Central memory CD4-positive, alpha-beta T cell (primary cell): ENCODE data around the gene RBM17.
A peak's percentile ranks its signal among the peaks of the same experiment; 100 is the strongest.
"Not testable (repeated sequence)": the region's sequence is repeated elsewhere in the genome, so short reads cannot be mapped to it uniquely, and the experiment has no call there.

Experiments
- DNase-seq: peaks from one replicate; pipeline ENCODE4 v3.0.0; 2022

Gene RBM17

GRCh38 chr10:6056411-6057135 is 32.3 kb upstream of the RBM17 start:
- no peak for DNase-seq

GRCh38 chr10:6058682-6059475 is 30.0 kb upstream of the RBM17 start:
- no peak for DNase-seq

DNA sequence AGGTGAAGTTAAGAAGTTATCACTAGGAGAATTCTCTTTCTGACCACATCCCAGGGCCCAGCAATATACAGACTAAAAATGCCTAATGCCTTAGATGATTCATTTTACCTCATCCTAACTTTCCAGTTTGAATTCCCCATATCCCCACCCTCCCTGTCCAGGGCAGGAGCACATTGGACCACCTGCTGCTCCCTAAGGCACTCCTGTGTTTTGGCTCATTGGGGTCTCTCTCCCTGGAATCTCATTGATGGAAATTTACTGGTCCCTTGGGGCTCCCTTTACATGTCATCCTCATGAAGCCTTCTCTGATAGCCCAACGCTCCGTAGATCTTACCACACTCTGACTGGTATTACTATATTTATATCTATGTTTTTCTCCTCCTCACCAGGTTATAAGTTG is 29.3 kb upstream of the RBM17 start:
- DNase-seq: no peak

DNA sequence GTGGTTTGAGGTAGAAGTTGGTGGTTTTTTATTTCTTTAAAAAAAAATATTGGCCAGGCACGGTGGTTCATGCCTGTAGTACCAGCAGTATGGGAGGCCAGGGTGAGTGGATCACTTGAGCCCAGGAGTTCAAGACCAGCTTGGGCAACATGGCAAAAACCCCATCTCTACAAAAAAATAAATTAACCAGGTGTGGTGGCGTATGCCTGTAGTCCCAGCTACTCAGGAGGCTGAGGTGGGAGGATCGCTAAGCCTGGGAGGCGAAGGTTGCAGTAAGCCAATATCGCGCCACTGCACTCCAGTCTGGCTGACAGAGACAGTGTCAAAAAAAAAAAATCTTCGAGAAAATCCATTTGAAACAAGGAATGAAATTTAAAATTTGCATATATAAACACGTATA is 27.8 kb upstream of the RBM17 start:
- no peak for DNase-seq

- DNase-seq: peak; percentile 74
Observed at GRCh38 chr10:6062101-6062771, 26.6 kb upstream of the RBM17 start, which contains the start of gene IL2RA. Gene IL2RA (minus strand): TSS chr10:6062367. CDS start chr10:6062151, 216 bp downstream.

DNA sequence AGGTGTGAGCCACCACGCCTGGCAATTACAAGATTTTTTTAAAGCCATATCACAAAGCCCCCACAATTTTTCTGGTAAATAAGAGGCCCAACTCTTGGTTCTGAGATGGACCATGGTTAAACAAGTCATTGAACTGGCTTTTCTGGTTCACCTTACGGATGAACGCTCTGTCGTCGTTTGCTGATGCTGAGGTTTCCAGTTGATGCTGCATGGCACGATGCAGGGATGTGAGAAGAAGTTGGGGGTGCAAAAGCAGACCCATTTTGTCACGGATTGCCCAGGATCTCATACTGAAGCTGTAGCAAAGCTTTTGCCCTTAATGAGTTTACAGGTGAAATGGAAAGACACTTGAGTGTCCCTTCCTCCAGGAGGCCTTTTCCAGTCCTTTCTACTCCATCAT is 24.7 kb upstream of the RBM17 start:
- DNase-seq: no peak

GRCh38 chr10:6064726-6065125 is 24.1 kb upstream of the RBM17 start:
- DNase-seq: not testable (repeated sequence)

DNA sequence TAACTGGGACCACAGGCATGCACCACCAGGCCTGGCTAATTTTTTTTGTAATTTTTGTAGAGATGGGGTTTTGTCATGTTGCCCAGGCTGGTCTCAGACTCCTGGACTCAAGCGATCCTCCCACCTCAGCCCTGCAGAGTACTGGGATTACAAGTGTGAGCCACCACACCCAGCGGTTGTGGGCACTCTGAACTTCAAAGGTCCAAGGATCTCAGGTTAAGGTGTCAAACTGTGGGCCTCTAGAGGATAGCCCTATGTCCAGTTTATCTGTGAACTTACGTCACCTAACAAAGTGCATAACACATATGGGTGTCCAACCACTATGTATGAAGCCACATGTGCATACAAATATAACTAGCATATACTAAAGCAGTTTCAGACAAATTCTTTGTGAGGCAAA is 23.4 kb upstream of the RBM17 start:
- DNase-seq: no peak

GRCh38 chr10:6065835-6066234 is 23.0 kb upstream of the RBM17 start:
- no peak for DNase-seq

- no peak for DNase-seq
Observed at GRCh38 chr10:6067457-6067856, 21.4 kb upstream of the RBM17 start.

DNA sequence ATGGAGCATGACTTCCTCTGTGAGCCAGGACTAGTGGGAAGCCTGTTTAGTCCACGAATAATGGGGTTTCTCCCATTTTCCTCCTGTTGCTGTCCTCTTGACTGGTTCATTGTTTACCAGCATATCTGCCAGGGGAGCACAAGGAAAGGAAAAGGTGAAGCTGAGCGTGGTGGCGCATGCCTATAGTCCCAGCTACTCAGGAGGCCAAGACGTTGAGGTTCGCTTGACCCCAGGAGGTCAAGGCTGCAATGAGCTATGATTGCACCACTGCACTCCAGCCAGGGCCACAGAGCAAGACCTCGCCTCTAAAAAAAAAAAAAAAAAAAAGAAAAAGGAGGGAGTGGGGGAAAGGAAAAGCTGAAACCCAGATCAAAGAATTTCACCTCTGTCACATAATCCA is 20.8 kb upstream of the RBM17 start:
- DNase-seq: no peak

DNA sequence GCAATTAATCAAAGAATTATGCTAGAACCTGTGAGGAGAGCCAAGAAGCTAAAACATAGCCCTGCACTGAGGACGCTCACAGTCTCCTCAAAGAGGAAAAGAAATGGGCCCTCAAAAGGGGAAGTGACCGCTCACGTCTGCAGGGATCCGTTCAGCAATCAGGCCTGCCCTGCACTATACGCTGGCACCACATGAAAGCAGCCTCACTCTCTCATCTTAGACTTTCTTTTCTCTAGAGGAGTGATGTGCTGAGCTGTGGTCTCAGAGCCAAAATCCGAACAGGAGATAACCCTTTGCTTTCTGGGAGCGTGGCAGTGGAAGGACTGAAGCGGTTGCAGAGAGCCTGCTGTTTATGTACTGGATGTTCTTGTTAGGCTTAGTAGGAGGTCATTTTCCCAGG is 20.4 kb upstream of the RBM17 start:
- peak; percentile 60 for DNase-seq

- no peak for DNase-seq
Observed at GRCh38 chr10:6069081-6069931, 19.5 kb upstream of the RBM17 start.

- DNase-seq: no peak
Observed at GRCh38 chr10:6070660-6071059, 18.2 kb upstream of the RBM17 start.

DNA sequence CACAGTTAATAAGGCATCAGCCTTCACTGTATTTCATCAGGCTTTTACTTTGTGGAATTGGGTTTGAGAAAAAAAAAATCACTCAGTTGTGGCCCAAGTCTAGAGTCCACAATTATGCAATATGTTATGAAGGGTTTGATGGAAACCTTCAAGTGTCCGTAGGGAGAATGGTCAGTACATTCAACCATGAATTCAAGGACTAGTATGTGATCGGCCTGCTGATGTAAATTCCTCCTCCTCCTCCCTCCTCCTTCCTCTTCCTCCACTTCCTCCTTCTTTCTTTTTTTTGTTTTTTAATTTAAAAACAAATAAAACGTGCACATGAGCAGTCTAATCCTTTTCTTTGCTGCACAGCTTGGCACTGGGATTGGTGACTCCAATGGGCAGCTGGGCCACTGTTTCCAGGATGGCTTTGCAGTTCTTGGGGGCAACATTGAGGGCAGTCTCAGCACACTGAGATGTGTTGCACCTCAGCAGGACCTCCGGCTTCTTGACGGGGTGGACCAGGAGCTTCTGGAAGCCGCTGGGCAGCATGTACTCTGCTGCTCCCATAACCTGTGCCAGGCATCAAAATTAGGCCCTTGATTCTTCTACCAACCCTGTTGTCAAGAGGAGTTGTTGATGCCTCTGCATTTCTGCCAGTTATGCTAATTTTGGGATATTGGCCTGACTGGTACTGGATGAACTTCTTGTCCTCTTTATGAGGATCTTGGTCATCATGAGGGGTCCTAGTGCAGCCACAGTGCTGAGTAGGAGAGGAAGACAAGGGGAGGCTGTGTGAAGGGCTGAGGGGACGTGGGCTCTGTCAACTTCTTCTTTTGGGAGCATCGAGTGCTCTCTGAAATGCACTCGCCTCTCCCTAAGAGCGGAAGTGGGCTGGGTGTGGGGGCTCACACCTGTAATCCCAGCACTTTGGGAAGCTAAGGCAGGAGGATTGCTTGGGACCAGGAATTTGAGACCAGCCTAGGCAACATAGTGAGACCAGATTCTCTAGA is 17.4 kb upstream of the RBM17 start:
- no peak for DNase-seq

DNA sequence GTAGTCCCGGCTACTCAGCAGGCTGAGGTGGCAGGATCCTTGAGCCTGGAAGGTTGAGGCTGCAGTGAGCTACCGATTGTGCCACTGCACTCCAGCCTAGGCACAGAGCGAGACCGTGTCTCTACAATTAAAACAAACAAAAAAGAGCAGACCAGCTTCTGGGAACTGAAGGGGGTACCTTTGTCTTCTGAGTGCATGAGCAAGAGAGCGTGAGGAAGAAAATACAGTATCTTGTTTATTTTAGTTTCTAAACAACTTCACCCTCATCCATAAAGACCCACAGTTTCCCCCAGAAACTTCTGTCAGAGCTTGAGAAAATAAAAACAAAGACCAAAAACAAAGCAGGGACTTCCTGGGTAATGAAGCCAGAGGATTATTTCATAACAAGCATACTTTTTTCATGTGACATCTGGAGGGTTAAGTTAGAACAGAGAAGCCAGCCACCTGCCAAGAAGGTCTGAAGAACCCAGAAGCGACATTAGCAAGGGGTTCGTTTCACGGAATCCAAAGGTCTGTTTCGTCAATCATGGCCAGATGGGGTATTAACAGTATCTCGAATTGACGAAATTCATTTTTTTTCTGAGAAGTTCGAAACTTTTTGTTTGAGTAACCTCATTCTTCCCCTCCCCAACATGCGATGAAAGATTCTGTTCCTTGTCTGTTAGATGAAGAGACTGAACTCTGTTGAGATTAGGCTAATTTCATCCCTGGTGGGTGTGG is 16.5 kb upstream of the RBM17 start:
- DNase-seq: no peak

DNA sequence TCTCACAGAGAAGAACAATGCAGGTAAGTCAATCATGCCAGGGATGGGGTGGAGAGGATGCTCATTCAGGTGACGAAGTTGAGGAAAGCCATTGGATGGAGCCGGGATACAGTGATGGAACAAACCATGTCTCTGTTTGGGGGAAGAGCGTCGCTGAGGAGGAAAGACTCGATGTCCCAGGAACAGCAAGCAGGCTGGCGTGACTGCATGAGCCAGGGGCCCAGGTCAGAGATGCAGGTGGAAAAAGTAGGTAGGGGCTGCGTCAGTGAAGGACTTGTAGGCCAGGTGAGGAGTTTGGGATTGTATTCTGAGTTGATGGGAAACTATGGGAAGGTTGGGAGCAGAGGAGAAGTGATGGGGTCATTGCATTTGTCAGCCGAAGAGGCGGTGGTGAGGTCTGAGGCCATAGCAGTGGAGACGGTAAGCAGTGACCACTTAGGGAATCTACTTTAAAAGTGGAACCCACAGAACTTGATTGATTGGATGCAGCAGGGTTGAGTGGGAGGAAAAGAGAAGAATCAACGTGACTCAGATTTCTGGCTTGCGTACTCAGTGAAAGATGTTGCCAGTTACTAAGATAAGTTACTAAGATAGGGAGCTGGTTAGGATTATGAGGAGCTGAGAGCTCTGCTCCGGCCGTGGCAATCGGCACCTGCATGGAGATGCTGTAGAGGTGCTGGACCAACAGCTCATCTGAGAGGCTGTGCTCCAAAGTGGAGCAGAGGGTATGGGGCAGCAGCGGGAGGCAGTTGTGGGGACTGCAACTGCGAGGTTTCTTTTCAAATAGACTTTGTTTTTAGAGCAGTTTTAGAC is 14.1 kb upstream of the RBM17 start:
- no peak for DNase-seq

- DNase-seq: no peak
Observed at GRCh38 chr10:6077071-6077675, 11.7 kb upstream of the RBM17 start.

DNA sequence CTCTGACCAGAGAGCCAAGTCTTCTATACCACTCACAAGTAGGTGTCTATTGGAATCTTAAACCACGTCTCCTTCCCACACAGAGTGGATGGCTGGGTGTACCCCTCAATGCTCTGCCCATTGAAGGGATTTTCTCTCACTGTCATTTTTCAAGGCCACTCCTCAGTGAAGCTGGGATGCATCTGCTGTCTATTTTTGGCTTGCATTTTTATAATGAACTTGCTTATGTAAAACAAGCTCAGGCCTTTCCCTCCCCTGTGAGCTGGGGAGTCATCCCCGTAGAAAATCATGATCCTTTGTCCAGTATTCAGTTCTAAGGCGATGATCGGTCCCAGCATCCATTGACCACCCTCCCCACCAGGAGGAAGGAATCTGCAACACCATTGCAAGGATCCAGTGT is 9.8 kb upstream of the RBM17 start:
- DNase-seq: no peak
